ENCODE measurements around the gene OCA2. TPM values are rescaled to one million over a fixed set of nuclear protein-coding genes. Genes with fewer than 3 reads are reported as not detected.

OCA2 gene
- total RNA-seq, 2 experiments from 2014 or later, result not detected

DNA sequence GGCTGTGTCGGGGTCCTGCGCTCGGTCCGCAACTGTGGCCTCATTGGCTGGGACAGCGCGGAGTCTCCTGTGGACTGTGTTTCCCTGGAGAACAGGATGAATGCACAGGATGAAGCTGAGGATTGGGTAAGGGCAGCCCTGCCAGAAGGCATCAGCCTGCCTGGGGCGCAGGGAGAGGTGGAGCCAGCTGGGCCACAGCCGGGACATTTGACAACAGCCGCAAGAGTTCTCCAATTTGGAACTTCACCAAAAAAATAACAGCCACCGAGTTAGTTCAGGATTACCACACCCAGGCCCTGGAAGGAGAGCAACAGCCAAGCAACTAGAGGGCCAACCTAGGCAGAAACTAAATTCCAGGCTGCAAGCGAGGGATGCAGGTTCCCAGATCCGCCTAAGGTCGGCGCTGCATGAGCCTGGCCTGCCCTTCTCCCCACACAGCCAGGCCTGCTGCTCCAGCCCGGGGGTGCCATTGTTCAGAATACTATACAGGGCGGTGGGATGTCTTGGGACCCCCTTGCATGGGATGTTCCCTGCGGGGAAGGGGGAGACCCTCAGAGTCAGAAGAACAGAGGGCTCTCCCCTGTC, 229.3 kb downstream of the OCA2 start:
- Histone ChIP-seq H3K9me3 (ENCODE audit: low read length) (no peaks in the 10 kb centered on the region), H3K4me2 (ENCODE audit: low read length) (no peak overlapping the region), H3K79me2 (ENCODE audit: insufficient read depth, low read depth, low read length) (no peaks in the 10 kb centered on the region), H3K27ac (ENCODE audit: low read depth, low read length, poor library complexity, severe bottlenecking) (no peak overlapping the region), H2AFZ (ENCODE audit: low read length) (no peak overlapping the region), H3K4me3 (ENCODE audit: low read depth, low read length, poor library complexity, severe bottlenecking) (no peak overlapping the region), H3K4me1 (ENCODE audit: insufficient read depth, low read length, poor library complexity, severe bottlenecking) (no peaks in the 10 kb centered on the region), H3K36me3 (ENCODE audit: insufficient read depth, low read length) (no peaks in the 10 kb centered on the region), H3K9me2 (ENCODE audit: insufficient read depth, low read length) (no peaks in the 10 kb centered on the region), H4K20me1 (ENCODE audit: insufficient read depth, low read length) (no peaks in the 10 kb centered on the region)
- intact Hi-C loops (cut with micrococcal nuclease; ENCODE audit: unreplicated experiment), result no loop called here
- no TSS peak for BruUV-seq (replicated peaks)
- ChIA-PET POLR2A (no interaction called here), CTCF (ENCODE audit: unreplicated experiment) (no interaction called here)
- DNase-seq (ENCODE audit: low spot score), result no peak
- TF ChIP-seq EZH2phosphoT487 (IDR thresholded peaks at IDR 0.05; ENCODE audit: borderline replicate concordance, low read depth, low read length), result no peak
- TF ChIP-seq, protein P1, sequence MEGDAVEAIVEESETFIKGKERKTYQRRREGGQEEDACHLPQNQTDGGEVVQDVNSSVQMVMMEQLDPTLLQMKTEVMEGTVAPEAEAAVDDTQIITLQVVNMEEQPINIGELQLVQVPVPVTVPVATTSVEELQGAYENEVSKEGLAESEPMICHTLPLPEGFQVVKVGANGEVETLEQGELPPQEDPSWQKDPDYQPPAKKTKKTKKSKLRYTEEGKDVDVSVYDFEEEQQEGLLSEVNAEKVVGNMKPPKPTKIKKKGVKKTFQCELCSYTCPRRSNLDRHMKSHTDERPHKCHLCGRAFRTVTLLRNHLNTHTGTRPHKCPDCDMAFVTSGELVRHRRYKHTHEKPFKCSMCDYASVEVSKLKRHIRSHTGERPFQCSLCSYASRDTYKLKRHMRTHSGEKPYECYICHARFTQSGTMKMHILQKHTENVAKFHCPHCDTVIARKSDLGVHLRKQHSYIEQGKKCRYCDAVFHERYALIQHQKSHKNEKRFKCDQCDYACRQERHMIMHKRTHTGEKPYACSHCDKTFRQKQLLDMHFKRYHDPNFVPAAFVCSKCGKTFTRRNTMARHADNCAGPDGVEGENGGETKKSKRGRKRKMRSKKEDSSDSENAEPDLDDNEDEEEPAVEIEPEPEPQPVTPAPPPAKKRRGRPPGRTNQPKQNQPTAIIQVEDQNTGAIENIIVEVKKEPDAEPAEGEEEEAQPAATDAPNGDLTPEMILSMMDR (conservative IDR thresholded peaks at IDR 0.05; ENCODE audit: low read length), result no peak

DNA sequence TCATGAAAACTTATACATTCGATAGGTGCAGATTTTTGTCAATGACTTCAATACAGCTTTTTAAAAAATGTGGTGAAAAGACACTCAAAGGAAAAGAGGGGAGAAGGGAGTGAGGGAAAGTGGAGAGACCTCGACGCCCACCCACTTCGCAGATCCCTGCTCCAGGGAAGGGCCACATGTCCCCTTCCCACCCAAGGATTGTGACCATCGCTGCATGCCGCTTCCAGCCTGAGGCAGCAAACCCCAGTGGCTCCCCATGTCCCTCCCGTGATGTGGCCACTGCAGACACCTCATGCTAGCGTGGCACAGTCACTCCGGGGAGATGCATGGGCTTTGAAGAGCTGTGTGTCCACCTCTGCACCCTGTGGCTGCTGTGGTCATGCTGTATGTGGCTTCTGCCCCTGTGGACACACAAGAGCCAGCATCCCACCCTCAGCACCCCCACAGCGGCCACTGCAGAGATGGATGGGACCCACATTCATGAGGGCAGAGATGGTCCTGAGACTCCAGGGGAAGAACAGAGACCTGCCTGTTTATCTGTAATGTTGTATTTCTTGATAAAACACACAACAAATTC, 230.2 kb downstream of the OCA2 start:
- no peaks in the 10 kb centered on the region for H4K20me1 ChIP-seq (ENCODE audit: insufficient read depth, low read length)
- no peaks in the 10 kb centered on the region for H3K9me2 ChIP-seq (ENCODE audit: insufficient read depth, low read length)
- no peak for DNase-seq (ENCODE audit: low spot score)
- no peaks in the 10 kb centered on the region for H3K4me1 ChIP-seq (ENCODE audit: insufficient read depth, low read length, poor library complexity, severe bottlenecking)
- H3K4me3 ChIP-seq (ENCODE audit: low read depth, low read length, poor library complexity, severe bottlenecking), result no peak overlapping the region
- H2AFZ ChIP-seq (ENCODE audit: low read length), result no peak overlapping the region
- BruUV-seq (replicated peaks), result no TSS peak
- H3K4me2 ChIP-seq (ENCODE audit: low read length), result no peak overlapping the region
- ChIA-PET CTCF (ENCODE audit: unreplicated experiment) (no interaction called here), POLR2A (no interaction called here)
- H3K9me3 ChIP-seq (ENCODE audit: low read length), result no peaks in the 10 kb centered on the region
- H3K36me3 ChIP-seq (ENCODE audit: insufficient read depth, low read length), result no peaks in the 10 kb centered on the region
- intact Hi-C loops (cut with micrococcal nuclease; ENCODE audit: unreplicated experiment), result no loop called here
- H3K79me2 ChIP-seq (ENCODE audit: insufficient read depth, low read depth, low read length), result no peaks in the 10 kb centered on the region
- TF ChIP-seq, protein P1 (conservative IDR thresholded peaks at IDR 0.05; ENCODE audit: low read length), result no peak
- no peak for TF ChIP-seq EZH2phosphoT487 (IDR thresholded peaks at IDR 0.05; ENCODE audit: borderline replicate concordance, low read depth, low read length)
- no peak overlapping the region for H3K27ac ChIP-seq (ENCODE audit: low read depth, low read length, poor library complexity, severe bottlenecking)

DNA sequence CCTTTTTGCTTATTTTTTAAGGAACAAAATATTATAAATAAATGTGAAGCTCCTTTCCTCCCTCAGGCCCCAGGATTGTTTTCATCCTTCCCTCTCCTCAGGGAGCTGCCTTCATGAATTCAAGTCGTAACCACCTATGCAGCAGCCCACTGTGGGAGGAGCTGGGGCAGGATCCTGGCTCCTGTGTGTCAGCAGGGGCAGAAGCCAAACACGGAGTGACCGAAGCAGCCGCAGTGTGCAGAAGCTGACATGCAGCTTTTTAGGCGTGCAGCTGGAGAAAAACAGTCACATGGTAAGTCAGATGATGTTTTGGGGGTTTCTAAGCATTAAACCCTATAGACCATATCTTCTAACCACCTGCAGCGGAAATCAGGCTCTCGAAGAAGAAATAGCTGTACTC, 231.3 kb downstream of the OCA2 start:
- Histone ChIP-seq H3K36me3 (ENCODE audit: insufficient read depth, low read length) (no peaks in the 10 kb centered on the region), H3K9me3 (ENCODE audit: low read length) (no peaks in the 10 kb centered on the region), H4K20me1 (ENCODE audit: insufficient read depth, low read length) (no peaks in the 10 kb centered on the region), H3K4me2 (ENCODE audit: low read length) (no peak overlapping the region), H3K79me2 (ENCODE audit: insufficient read depth, low read depth, low read length) (no peaks in the 10 kb centered on the region), H2AFZ (ENCODE audit: low read length) (no peak overlapping the region), H3K27ac (ENCODE audit: low read depth, low read length, poor library complexity, severe bottlenecking) (no peak overlapping the region), H3K4me1 (ENCODE audit: insufficient read depth, low read length, poor library complexity, severe bottlenecking) (no peaks in the 10 kb centered on the region), H3K4me3 (ENCODE audit: low read depth, low read length, poor library complexity, severe bottlenecking) (no peak overlapping the region), H3K9me2 (ENCODE audit: insufficient read depth, low read length) (no peaks in the 10 kb centered on the region)
- TF ChIP-seq, protein P1 (conservative IDR thresholded peaks at IDR 0.05; ENCODE audit: low read length), result no peak
- TF ChIP-seq EZH2phosphoT487 (IDR thresholded peaks at IDR 0.05; ENCODE audit: borderline replicate concordance, low read depth, low read length), result no peak
- BruUV-seq (replicated peaks), result no TSS peak
- intact Hi-C loops (cut with micrococcal nuclease; ENCODE audit: unreplicated experiment), result no loop called here
- DNase-seq (ENCODE audit: low spot score), result no peak
- ChIA-PET POLR2A (no interaction called here), CTCF (ENCODE audit: unreplicated experiment) (no interaction called here)
